Kasumi-1 (cell line): ENCODE measurements around the gene RSPH1.

ENCODE experiments used
- DNase-seq, 2 experiments: peaks; one replicate each; lab custom pipeline; 2025; lab: John Stamatoyannopoulos, UW

The RSPH1 gene

DNA sequence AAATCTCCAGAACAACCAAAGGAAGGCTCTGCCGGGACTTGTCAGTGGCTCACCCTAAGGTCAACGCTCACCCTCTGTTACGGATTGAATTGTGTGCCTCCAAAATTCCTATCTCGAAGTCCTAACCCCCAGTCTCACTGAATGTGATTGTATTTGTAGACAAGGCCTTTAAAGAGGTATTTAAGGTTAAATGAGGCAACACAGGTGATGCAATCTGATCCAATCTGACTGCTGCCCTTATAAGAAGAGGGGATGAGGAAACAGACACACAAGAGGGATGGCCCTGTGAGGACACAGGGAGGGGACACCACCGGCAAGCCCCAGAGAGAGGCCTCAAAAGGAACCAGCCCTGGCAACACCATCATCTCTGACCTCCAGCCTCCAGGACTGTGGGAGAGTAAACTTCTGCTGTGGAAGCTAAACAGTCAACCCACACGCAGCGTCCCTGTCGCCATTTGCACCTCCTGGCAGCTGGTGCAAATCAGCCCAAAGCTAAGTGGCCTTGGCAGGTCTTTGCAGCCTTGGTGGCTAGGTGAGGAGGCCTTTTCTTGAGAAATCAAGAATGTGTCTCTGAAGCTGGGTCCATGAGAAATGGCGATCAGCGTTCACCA, 68.1 kb downstream of the RSPH1 start:
- no peak for DNase-seq

DNA sequence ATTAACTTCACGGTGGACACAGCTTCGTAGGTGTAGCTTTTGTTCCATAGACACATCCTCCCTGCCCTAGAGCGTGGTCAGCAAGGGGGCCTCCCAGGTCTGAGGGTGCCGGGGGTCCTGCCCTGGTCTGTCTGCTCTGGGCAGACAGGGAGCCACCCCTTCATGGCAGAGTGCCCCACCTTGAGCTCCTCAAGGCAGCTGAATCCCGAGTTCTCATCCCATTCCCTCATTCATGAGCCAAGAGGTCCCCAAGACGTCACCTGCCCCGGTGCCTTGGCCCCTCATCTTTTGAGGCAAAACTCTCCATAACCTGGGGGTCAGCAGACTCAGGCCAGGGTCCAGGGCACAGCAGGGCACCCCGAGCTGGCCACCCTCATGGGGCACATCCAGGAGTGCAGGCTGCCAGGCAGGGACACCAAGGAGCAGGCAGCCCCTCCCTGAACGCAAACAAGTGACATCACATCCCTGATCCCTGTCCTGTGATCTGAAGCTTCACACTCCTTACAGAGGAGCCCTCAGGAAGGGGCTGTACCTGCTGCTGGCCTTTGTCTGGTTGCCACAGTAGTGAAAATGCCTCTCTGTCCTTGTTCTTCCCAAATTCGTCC, 69.0 kb downstream of the RSPH1 start:
- no peak for DNase-seq

DNA sequence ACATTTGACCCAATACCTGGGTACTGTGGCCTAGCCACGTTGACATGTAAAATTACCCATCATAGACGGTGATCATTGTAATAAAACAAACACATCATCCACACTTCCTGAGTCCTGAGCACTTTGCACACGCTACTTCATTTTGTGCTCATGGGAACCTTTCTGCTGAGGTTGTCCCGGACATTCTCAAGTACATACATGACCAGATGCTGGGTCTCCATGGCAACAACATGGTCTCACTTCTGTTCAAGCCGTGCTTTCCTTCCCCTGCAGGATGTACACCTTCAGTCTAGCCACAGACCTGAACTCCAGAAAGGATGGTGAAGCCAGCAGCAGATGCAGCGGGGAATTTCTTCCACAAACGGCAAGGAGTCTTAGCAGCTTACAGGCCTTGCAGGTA, 69.6 kb downstream of the RSPH1 start:
- DNase-seq: no peak

DNA sequence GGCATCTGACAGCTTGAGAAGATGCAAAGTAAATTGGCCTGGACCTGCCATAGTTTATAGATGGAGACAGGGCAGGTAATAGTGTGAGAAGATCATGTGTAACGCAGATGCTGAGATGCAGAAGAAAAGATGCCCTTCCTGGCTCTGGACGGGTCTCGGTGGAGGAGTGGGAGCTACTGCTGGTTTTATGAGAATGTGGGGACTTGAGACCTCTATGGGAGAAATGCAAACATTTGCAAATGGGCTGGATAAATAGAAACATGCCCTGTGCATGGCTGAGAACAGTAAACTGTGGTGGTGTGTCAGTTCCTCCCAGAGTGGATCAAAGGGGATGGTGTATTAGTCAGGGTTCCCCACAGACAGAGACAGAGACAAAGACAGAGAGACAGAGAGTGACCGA, 70.4 kb downstream of the RSPH1 start:
- DNase-seq: no peak

DNA sequence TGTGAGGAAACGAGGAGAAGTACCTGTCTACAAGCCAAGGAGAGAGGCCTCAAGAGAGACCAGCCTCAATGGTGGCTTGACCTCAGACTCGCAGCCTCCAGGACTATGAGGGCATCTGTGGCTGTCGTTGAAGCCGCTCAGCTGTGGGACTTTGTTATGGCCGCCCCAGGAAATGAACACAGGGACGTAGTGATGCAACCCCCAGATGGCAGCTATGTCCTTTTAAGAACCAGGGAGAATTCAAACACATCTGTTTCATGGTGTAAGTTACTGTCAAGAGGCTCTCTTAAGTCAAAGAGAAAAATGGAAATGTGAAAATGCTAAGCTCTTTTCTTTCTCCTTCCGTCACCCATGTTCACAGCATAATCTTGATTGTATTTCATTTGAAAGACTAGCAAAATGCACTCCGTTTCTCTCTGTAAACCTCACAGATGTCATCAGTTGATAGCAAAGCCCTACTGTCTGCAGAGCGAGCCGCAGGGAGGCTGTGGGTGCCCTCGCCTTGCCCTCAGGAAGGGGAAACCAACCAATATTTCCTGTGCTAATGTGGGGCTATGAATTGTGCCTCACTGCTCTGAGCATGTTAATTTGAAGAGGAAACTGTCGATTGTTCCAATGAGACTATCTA, 71.0 kb downstream of the RSPH1 start:
- DNase-seq: peak; percentile 94 to 97

DNA sequence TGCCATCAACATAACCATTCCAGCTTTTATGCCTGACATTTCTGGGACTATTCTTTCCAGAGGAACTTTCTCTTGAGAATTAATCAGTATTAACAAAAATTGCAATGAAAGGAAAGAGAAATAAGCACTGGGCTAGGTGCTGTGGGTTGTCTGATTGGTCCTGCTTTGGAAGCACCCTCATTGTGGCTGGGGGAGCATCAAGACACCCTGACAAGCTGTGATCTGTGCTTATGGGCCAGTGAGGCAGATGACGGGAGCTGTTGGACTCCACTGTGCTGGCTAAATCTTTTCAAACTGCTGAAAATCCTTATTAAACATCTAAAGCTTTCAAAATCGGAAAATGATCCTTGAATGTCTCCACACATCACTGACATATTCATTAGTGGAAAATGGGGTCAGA, 72.3 kb downstream of the RSPH1 start:
- no peak for DNase-seq

DNA sequence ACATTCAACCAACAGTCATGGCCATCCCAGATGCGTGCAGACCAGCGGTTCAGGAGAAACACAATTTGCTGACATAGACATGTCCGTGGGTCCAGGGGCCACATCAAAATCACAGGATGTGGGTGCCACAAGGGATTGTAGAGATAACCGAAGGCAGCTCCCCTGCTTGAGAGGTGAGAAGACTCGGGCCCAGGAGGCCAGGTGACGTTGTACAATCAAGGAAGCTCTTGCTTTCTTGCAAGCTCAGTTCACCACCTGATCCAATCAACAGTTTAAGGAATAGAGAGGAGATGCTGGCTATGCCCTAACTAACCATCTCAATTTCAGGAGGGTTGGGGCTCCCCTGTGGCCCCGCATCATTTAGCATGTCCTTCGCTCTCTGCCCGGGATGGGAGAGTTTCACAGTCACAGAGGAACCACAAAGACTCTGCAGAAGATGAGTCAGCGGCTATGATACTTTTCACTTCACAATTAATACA, 72.8 kb downstream of the RSPH1 start:
- DNase-seq: peak in 1 of 2 experiments; percentile 13
